IPS-18c (cell line): ENCODE data around the gene WNT5B.
"Not testable (repeated sequence)": the region's sequence is repeated elsewhere in the genome, so short reads cannot be mapped to it uniquely, and the experiment has no call there.

ENCODE experiments used
- H3K4me3 ChIP-seq: 2 replicates; pipeline ENCODE4 v1.7.0; 2013; ENCODE audit warnings: low read depth, mild to moderate bottlenecking, low read length, moderate library complexity; ENCODE audit not compliant: insufficient read depth
- H3K9me3 ChIP-seq: one replicate; pipeline ENCODE4 v1.6.1; 2013; ENCODE audit warnings: mild to moderate bottlenecking, low read length, moderate library complexity; ENCODE audit not compliant: control insufficient read depth, insufficient read depth

The WNT5B gene

GRCh38 chr12:1594261-1595025, 34.6 kb upstream of the WNT5B start, which contains the start of gene FBXL14:
Gene FBXL14, minus strand, starts transcription at chr12:1594581. Its CDS starts 515 bp downstream, at chr12:1594066.
- H3K9me3 ChIP-seq: no peaks in the 10 kb centered on the region

GRCh38 chr12:1595026-1595561, 33.9 kb upstream of the WNT5B start:
- Histone ChIP-seq H3K4me3 (peak overlapping the region; percentile 66), H3K9me3 (no peaks in the 10 kb centered on the region)

More at GRCh38 chr12:1594261-1595025, 34.6 kb upstream of the WNT5B start, which contains the start of gene FBXL14:
- peak within 1 kb of the TSS; percentile 66 for H3K4me3 ChIP-seq

- no peaks in the 10 kb centered on the region for H3K9me3 ChIP-seq
- H3K4me3 ChIP-seq: peak overlapping the region; percentile 66; the same call in 1 of the 2 replicates
These were observed 33.2 kb upstream of the WNT5B start for GRCh38 chr12:1595690-1596347.

- Histone ChIP-seq H3K4me3 (no peak overlapping the region), H3K9me3 (no peaks in the 10 kb centered on the region)
These were observed 30.3 kb upstream of the WNT5B start for GRCh38 chr12:1598757-1599156.

GRCh38 chr12:1602706-1603105, 26.3 kb upstream of the WNT5B start:
- H3K9me3 ChIP-seq, H3K4me3 ChIP-seq: not testable (repeated sequence)

- Histone ChIP-seq H3K4me3 (no peak overlapping the region), H3K9me3 (no peaks in the 10 kb centered on the region)
These were observed 25.6 kb upstream of the WNT5B start for GRCh38 chr12:1603269-1603993.

GRCh38 chr12:1604464-1604863, 24.6 kb upstream of the WNT5B start:
- no peak overlapping the region for H3K4me3 ChIP-seq
- no peaks in the 10 kb centered on the region for H3K9me3 ChIP-seq

- H3K9me3 ChIP-seq: no peaks in the 10 kb centered on the region
- H3K4me3 ChIP-seq: peak overlapping the region; percentile 62
These were observed 23.7 kb upstream of the WNT5B start for GRCh38 chr12:1605129-1606020.

GRCh38 chr12:1606021-1606622, 22.9 kb upstream of the WNT5B start:
- Histone ChIP-seq H3K9me3 (no peaks in the 10 kb centered on the region), H3K4me3 (peak overlapping the region; percentile 62; the same call in 1 of the 2 replicates)

- no peaks in the 10 kb centered on the region for H3K9me3 ChIP-seq
- H3K4me3 ChIP-seq: no peak overlapping the region
These were observed 20.9 kb upstream of the WNT5B start for GRCh38 chr12:1607940-1608712.

- Histone ChIP-seq H3K9me3 (no peaks in the 10 kb centered on the region), H3K4me3 (no peak overlapping the region)
These were observed 20.3 kb upstream of the WNT5B start for GRCh38 chr12:1608713-1609119.

- Histone ChIP-seq H3K4me3 (no peak overlapping the region), H3K9me3 (no peaks in the 10 kb centered on the region)
These were observed 18.9 kb upstream of the WNT5B start for GRCh38 chr12:1610072-1610643.

- H3K4me3 ChIP-seq: no peak overlapping the region
These were observed 17.0 kb upstream of the WNT5B start for GRCh38 chr12:1611803-1612572.

GRCh38 chr12:1613860-1614259, 15.2 kb upstream of the WNT5B start:
- Histone ChIP-seq H3K4me3 (no peak overlapping the region), H3K9me3 (no peaks in the 10 kb centered on the region)

More at GRCh38 chr12:1611803-1612572, 17.0 kb upstream of the WNT5B start:
- H3K9me3 ChIP-seq: no peaks in the 10 kb centered on the region

- Histone ChIP-seq H3K4me3 (no peak overlapping the region), H3K9me3 (no peaks in the 10 kb centered on the region)
These were observed 14.7 kb upstream of the WNT5B start for GRCh38 chr12:1614360-1614759.
